Right atrium auricular region (tissue), 2 donors: ENCODE results near the gene ZNF107. TPM values are rescaled to one million over a fixed set of nuclear protein-coding genes. Genes with fewer than 3 reads are reported as not detected.

Experiments
- DNase-seq: peaks from one replicate; pipeline ENCODE4 v3.0.0-alpha.2; 2019; ENCODE audit warnings: low spot score
- H3K27ac ChIP-seq, 2 donors: fragments of 200-600 bp; sonication (generic); 1 replicate in 1 of 2; 2 replicates in 1 of 2; pipeline ENCODE4 v1.5.1; 2016 to 2019
- H3K27me3 ChIP-seq, 2 donors: fragments of 200-600 bp; sonication (generic); one replicate each; pipeline versions ENCODE4 v1.5.1 to v1.6.0; 2017 to 2019
- H3K36me3 ChIP-seq: fragments of 200-600 bp; sonication (generic); one replicate; pipeline ENCODE4 v1.5.1; 2016
- H3K4me1 ChIP-seq, 2 donors: fragments of 200-600 bp; sonication (generic); one replicate each; pipeline versions ENCODE4 v1.5.1 to v1.6.0; 2017 to 2019
- H3K4me3 ChIP-seq, 2 donors: fragments of 200-600 bp; sonication (generic); 1 replicate in 1 of 2; 2 replicates in 1 of 2; pipeline ENCODE4 v1.5.1; 2017 to 2019; ENCODE audit warnings: mild to moderate bottlenecking in 1 of 2, moderate library complexity in 1 of 2
- H3K9me3 ChIP-seq, 2 donors: fragments of 200-600 bp; sonication (generic); one replicate each; pipeline ENCODE4 v1.5.1; 2019
- CTCF ChIP-seq, 2 donors: fragments of 200-600 bp; sonication (generic); IDR thresholded peaks; one replicate each; pipeline ENCODE4 v1.5.1; 2019; ENCODE audit warnings: antibody characterized with exemption in 2 of 2
- total RNA-seq, 2 donors: library from RNA; depleted of rRNA; stranded (reverse); fragments of >200 nt; gene quantifications; one replicate each; pipeline ENCODE4 v1.1.0, GENCODE V29; 2016

The ZNF107 gene
- total RNA-seq, 2 donors from 2014 or later = 0.98 to 2.0 TPM

- no peak for TF ChIP-seq CTCF (IDR thresholded peaks at IDR 0.05)
- no peaks in the 10 kb centered on the region for H3K9me3 ChIP-seq
- no peaks in the 10 kb centered on the region for H3K36me3 ChIP-seq
- DNase-seq = no peak
- no peaks in the 10 kb centered on the region for H3K4me1 ChIP-seq
- no peak overlapping the region for H3K27ac ChIP-seq
- no peaks in the 10 kb centered on the region for H3K27me3 ChIP-seq
- no peak overlapping the region for H3K4me3 ChIP-seq
These were observed 39.9 kb upstream of the ZNF107 start for GRCh38 chr7:64626083-64626469.

- Histone ChIP-seq H3K27me3 (no peaks in the 10 kb centered on the region), H3K36me3 (no peaks in the 10 kb centered on the region), H3K4me3 (no peak overlapping the region), H3K27ac (no peak overlapping the region), H3K9me3 (no peaks in the 10 kb centered on the region), H3K4me1 (no peaks in the 10 kb centered on the region)
- no peak for DNase-seq
- TF ChIP-seq CTCF (IDR thresholded peaks at IDR 0.05) = no peak
These were observed 39.4 kb upstream of the ZNF107 start for GRCh38 chr7:64626557-64626956.

GRCh38 chr7:64628192-64628591 is 37.7 kb upstream of the ZNF107 start:
- no peaks in the 10 kb centered on the region for H3K27me3 ChIP-seq
- no peak for TF ChIP-seq CTCF (IDR thresholded peaks at IDR 0.05)
- H3K36me3 ChIP-seq = no peaks in the 10 kb centered on the region
- no peaks in the 10 kb centered on the region for H3K9me3 ChIP-seq
- H3K4me1 ChIP-seq = no peaks in the 10 kb centered on the region
- no peak overlapping the region for H3K27ac ChIP-seq
- no peak for DNase-seq
- no peak overlapping the region for H3K4me3 ChIP-seq

GRCh38 chr7:64628721-64629120 is 37.2 kb upstream of the ZNF107 start:
- H3K36me3 ChIP-seq = no peaks in the 10 kb centered on the region
- no peaks in the 10 kb centered on the region for H3K27me3 ChIP-seq
- H3K27ac ChIP-seq = no peak overlapping the region
- H3K4me1 ChIP-seq = no peaks in the 10 kb centered on the region
- no peak overlapping the region for H3K4me3 ChIP-seq
- no peak for TF ChIP-seq CTCF (IDR thresholded peaks at IDR 0.05)
- no peaks in the 10 kb centered on the region for H3K9me3 ChIP-seq
- no peak for DNase-seq

- Histone ChIP-seq H3K9me3 (no peaks in the 10 kb centered on the region), H3K4me1 (no peaks in the 10 kb centered on the region), H3K27me3 (no peaks in the 10 kb centered on the region), H3K4me3 (no peak overlapping the region), H3K27ac (no peak overlapping the region), H3K36me3 (no peaks in the 10 kb centered on the region)
- DNase-seq = no peak
- peak in 1 of 2 donors; percentile 54 for TF ChIP-seq CTCF (IDR thresholded peaks at IDR 0.05)
These were observed 35.4 kb upstream of the ZNF107 start for GRCh38 chr7:64630496-64630895.

- H3K27ac ChIP-seq = no peak overlapping the region
- H3K4me3 ChIP-seq = no peak overlapping the region
- H3K4me1 ChIP-seq = no peaks in the 10 kb centered on the region
- H3K27me3 ChIP-seq = no peaks in the 10 kb centered on the region
- no peaks in the 10 kb centered on the region for H3K9me3 ChIP-seq
- H3K36me3 ChIP-seq = no peaks in the 10 kb centered on the region
- no peak for TF ChIP-seq CTCF (IDR thresholded peaks at IDR 0.05)
- DNase-seq = no peak
These were observed 33.9 kb upstream of the ZNF107 start for GRCh38 chr7:64632029-64632428.
